Measurements from ENCODE around the gene SPEN.

- no peak for TF ChIP-seq POLR2A (IDR thresholded peaks at IDR 0.05)
- TF ChIP-seq, protein P1, sequence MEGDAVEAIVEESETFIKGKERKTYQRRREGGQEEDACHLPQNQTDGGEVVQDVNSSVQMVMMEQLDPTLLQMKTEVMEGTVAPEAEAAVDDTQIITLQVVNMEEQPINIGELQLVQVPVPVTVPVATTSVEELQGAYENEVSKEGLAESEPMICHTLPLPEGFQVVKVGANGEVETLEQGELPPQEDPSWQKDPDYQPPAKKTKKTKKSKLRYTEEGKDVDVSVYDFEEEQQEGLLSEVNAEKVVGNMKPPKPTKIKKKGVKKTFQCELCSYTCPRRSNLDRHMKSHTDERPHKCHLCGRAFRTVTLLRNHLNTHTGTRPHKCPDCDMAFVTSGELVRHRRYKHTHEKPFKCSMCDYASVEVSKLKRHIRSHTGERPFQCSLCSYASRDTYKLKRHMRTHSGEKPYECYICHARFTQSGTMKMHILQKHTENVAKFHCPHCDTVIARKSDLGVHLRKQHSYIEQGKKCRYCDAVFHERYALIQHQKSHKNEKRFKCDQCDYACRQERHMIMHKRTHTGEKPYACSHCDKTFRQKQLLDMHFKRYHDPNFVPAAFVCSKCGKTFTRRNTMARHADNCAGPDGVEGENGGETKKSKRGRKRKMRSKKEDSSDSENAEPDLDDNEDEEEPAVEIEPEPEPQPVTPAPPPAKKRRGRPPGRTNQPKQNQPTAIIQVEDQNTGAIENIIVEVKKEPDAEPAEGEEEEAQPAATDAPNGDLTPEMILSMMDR (IDR thresholded peaks at IDR 0.05): no peak
Observed at GRCh38 chr1:15911927-15912326, 64.4 kb downstream of the SPEN start.
